ENCODE measurements around the gene ARHGAP25. TPM values are rescaled to one million over a fixed set of nuclear protein-coding genes. Genes with fewer than 3 reads are reported as not detected.

The ARHGAP25 gene
- total RNA-seq, 2 experiments from 2014 or later = 18.6 to 43.8 TPM

DNA sequence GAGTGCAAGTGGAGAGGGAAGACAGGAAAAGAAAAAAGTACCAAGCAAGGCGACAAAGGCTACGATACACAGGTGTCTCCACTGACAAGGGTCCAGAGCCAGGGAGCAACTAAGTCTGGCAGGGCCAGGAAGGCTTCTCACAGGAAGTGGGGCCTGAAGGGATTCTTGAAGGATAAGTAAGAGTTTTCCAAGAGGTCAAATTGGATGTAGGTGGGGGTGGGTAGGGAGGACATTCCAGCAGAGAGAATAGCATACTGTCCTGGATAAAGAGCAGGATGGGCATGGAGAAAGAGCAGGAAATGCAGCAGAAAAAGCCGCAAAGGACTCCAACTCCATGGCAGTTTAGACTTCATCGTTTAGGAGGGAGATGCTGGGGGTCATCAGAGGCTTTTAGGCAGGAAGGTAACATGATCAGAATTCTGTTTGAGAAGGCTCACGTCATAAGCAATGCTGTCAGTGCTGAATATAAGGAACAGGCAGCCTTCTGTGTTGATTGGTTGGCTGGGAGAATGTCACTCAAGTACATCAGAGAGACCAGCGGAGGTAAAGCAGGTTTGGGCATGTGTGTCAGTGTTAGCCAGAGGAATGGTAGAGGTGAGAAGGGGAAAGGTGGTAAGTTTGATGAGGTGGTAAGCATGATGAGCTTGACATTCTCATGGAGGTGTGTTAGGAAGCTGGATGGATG is 35.1 kb downstream of the ARHGAP25 start:
- Histone ChIP-seq H3K4me3 (ENCODE audit: low read depth, low read length, poor library complexity, severe bottlenecking) (peak overlapping the region; percentile 11), H4K20me1 (ENCODE audit: insufficient read depth, low read length) (no peaks in the 10 kb centered on the region), H3K9me3 (ENCODE audit: low read length) (no peaks in the 10 kb centered on the region), H3K4me2 (ENCODE audit: low read length) (peak overlapping the region; percentile 99), H2AFZ (ENCODE audit: low read length) (peak overlapping the region; percentile 2; the same call in 1 of the 2 replicates), H3K9me2 (ENCODE audit: insufficient read depth, low read length) (no peaks in the 10 kb centered on the region), H3K79me2 (ENCODE audit: insufficient read depth, low read depth, low read length) (peaks cover 38% of the 10 kb centered on the region; the same call in 1 of the 2 replicates), H3K27ac (ENCODE audit: low read depth, low read length, poor library complexity, severe bottlenecking) (peak overlapping the region; percentile 93), H3K36me3 (ENCODE audit: insufficient read depth, low read length) (no peaks in the 10 kb centered on the region), H3K4me1 (ENCODE audit: insufficient read depth, low read length, poor library complexity, severe bottlenecking) (peaks cover 99% of the 10 kb centered on the region)
- ChIA-PET POLR2A (interaction anchor here (0.8 to 4.1 kb wide), 8 partner anchors 10 to 305 kb away, joined by 3 to 20 read pairs (median 4); partner anchors contain the start of gene ARHGAP25), CTCF (ENCODE audit: unreplicated experiment) (no interaction called here)
- intact Hi-C loops (cut with micrococcal nuclease; ENCODE audit: unreplicated experiment) = loop anchor here (5.0 to 10.0 kb wide), 4 partner anchors 138 to 1355 kb away; partner anchors contain the start of genes APLF, FBXO48 and PLEK
- TF ChIP-seq EZH2phosphoT487 (IDR thresholded peaks at IDR 0.05; ENCODE audit: borderline replicate concordance, low read depth, low read length) = no peak
- TF ChIP-seq, protein P1, sequence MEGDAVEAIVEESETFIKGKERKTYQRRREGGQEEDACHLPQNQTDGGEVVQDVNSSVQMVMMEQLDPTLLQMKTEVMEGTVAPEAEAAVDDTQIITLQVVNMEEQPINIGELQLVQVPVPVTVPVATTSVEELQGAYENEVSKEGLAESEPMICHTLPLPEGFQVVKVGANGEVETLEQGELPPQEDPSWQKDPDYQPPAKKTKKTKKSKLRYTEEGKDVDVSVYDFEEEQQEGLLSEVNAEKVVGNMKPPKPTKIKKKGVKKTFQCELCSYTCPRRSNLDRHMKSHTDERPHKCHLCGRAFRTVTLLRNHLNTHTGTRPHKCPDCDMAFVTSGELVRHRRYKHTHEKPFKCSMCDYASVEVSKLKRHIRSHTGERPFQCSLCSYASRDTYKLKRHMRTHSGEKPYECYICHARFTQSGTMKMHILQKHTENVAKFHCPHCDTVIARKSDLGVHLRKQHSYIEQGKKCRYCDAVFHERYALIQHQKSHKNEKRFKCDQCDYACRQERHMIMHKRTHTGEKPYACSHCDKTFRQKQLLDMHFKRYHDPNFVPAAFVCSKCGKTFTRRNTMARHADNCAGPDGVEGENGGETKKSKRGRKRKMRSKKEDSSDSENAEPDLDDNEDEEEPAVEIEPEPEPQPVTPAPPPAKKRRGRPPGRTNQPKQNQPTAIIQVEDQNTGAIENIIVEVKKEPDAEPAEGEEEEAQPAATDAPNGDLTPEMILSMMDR (conservative IDR thresholded peaks at IDR 0.05; ENCODE audit: low read length) = no peak
- BruUV-seq (replicated peaks) = no TSS peak
- DNase-seq (ENCODE audit: low spot score) = no peak

DNA sequence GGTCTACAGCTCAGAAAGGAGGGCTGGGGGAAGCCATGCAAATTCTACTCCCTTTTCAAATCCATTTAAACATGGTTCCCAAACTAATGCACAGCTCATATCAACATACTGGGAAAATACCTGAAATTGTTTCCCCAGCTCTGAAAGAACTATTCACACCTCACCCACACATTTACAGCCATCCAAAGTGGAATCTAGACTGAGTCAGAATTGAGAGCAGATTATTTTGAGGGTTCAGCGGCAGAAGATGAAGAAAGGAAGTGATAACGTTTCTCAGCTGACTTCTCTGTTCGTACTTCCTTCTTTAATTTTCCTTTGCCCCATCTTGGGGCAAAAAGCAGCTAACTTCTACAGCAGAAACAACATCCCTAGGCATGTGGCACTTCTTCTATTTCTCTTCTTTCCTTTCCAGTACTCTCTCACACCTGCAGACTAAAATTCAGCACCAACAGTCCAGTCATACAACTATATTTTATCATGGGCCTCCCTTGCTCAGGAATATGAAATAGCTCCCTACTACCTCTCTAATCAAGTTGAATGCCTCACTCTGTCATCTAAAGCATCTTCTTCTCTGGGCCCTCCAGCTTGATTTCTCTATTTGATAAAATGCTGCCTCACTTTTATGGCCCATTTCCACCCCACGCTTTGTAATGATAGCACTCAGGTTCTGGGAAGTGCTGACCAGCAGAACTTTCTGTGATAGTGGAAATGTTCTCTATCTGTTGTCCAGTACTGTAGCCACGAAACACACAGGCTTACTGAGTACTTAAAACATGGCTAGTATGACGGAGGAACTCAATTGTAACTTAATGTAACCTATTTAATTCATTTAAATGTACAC is 35.9 kb downstream of the ARHGAP25 start:
- TF ChIP-seq, protein P1 (conservative IDR thresholded peaks at IDR 0.05; ENCODE audit: low read length) = no peak
- no peak for TF ChIP-seq EZH2phosphoT487 (IDR thresholded peaks at IDR 0.05; ENCODE audit: borderline replicate concordance, low read depth, low read length)
- H3K27ac ChIP-seq (ENCODE audit: low read depth, low read length, poor library complexity, severe bottlenecking) = peak overlapping the region; percentile 93
- peak overlapping the region; percentile 99 for H3K4me2 ChIP-seq (ENCODE audit: low read length)
- H3K4me3 ChIP-seq (ENCODE audit: low read depth, low read length, poor library complexity, severe bottlenecking) = peak overlapping the region; percentile 11
- peaks cover 5% of the 10 kb centered on the region; the same call in 1 of the 2 replicates for H3K36me3 ChIP-seq (ENCODE audit: insufficient read depth, low read length)
- H3K4me1 ChIP-seq (ENCODE audit: insufficient read depth, low read length, poor library complexity, severe bottlenecking) = peaks cover 99% of the 10 kb centered on the region
- CTCF ChIA-PET (ENCODE audit: unreplicated experiment) = no interaction called here
- peak overlapping the region; percentile 2; the same call in 1 of the 2 replicates for H2AFZ ChIP-seq (ENCODE audit: low read length)
- BruUV-seq (replicated peaks) = no TSS peak
- H3K9me2 ChIP-seq (ENCODE audit: insufficient read depth, low read length) = no peaks in the 10 kb centered on the region
- no peaks in the 10 kb centered on the region for H4K20me1 ChIP-seq (ENCODE audit: insufficient read depth, low read length)
- POLR2A ChIA-PET = interaction anchor here (0.7 to 2.7 kb wide), 12 partner anchors 9 to 584 kb away, joined by 3 to 17 read pairs (median 4); partner anchors contain the start of gene ARHGAP25
- peak; percentile 52 for DNase-seq (ENCODE audit: low spot score)
- no peaks in the 10 kb centered on the region for H3K9me3 ChIP-seq (ENCODE audit: low read length)
- intact Hi-C loops (cut with micrococcal nuclease; ENCODE audit: unreplicated experiment) = no loop called here
- peaks cover 30% of the 10 kb centered on the region; the same call in 1 of the 2 replicates for H3K79me2 ChIP-seq (ENCODE audit: insufficient read depth, low read depth, low read length)
